ENCODE data around the gene ISG20L2.

- TF ChIP-seq POU6F1 (CRISPR knock-in tag; IDR thresholded peaks at IDR 0.05; ENCODE audit: borderline replicate concordance, low read depth) (no peak), TSHZ2 (CRISPR knock-in tag; IDR thresholded peaks at IDR 0.05) (no peak), ARNTL (CRISPR knock-in tag; IDR thresholded peaks at IDR 0.05; ENCODE audit: borderline replicate concordance, low read depth) (no peak), GLIS3 (CRISPR knock-in tag; IDR thresholded peaks at IDR 0.05) (no peak), CSDC2 (CRISPR knock-in tag; IDR thresholded peaks at IDR 0.05) (no peak), OSR1 (CRISPR knock-in tag; IDR thresholded peaks at IDR 0.05) (no peak), SNAI2 (CRISPR knock-in tag; IDR thresholded peaks at IDR 0.05) (no peak), CREB5 (CRISPR knock-in tag; IDR thresholded peaks at IDR 0.05; ENCODE audit: low read depth) (no peak)
Measured at GRCh38 chr1:156693848-156694689, 34.5 kb downstream of the ISG20L2 start.

All from SK-N-SH treated with all-trans-retinoic acid at 6 μM for 48 hours (cell line).